HTR-8/SVneo (cell line): ENCODE results near the gene GLYATL3.

ENCODE experiments used
- DNase-seq: peaks from one replicate; pipeline ENCODE4 v3.0.0; 2011; ENCODE audit warnings: low spot score, mixed read lengths; ENCODE audit not compliant: insufficient read length
- FAIRE-seq: peaks from 2 replicates; lab custom pipeline; 2011; peaks lifted over from hg19 to GRCh38; lab: Jason Lieb, UNC

GLYATL3 gene

GRCh38 chr6:49513153-49513989 lies 13.6 kb downstream of the GLYATL3 start:
- DNase-seq = no peak
- FAIRE-seq = no peak

GRCh38 chr6:49514571-49515484 lies 15.1 kb downstream of the GLYATL3 start:
- FAIRE-seq = no peak
- no peak for DNase-seq

GRCh38 chr6:49515485-49516146 lies 15.9 kb downstream of the GLYATL3 start:
- FAIRE-seq = no peak

GRCh38 chr6:49516147-49516505 lies 16.4 kb downstream of the GLYATL3 start:
- FAIRE-seq (no peak), DNase-seq (no peak)

More at GRCh38 chr6:49515485-49516146, 15.9 kb downstream of the GLYATL3 start:
- peak; percentile 24 for DNase-seq

- DNase-seq (no peak), FAIRE-seq (no peak)
Measured at GRCh38 chr6:49517919-49518318, 18.2 kb downstream of the GLYATL3 start.

- DNase-seq (no peak), FAIRE-seq (no peak)
Measured at GRCh38 chr6:49519660-49520059, 19.9 kb downstream of the GLYATL3 start.

- FAIRE-seq (no peak), DNase-seq (no peak)
Measured at GRCh38 chr6:49522710-49523593, 23.2 kb downstream of the GLYATL3 start.

GRCh38 chr6:49523901-49524300 lies 24.2 kb downstream of the GLYATL3 start:
- DNase-seq (no peak), FAIRE-seq (no peak)

- FAIRE-seq (no peak), DNase-seq (no peak)
Measured at GRCh38 chr6:49524541-49524940, 24.8 kb downstream of the GLYATL3 start.

GRCh38 chr6:49526598-49526997 lies 26.9 kb downstream of the GLYATL3 start:
- FAIRE-seq (no peak), DNase-seq (no peak)

GRCh38 chr6:49527320-49527719 lies 27.6 kb downstream of the GLYATL3 start:
- DNase-seq (no peak), FAIRE-seq (no peak)

- FAIRE-seq (no peak), DNase-seq (no peak)
Measured at GRCh38 chr6:49528571-49528970, 28.8 kb downstream of the GLYATL3 start.

- DNase-seq = no peak
- no peak for FAIRE-seq
Measured at GRCh38 chr6:49530141-49530776, 30.5 kb downstream of the GLYATL3 start.

- peak; percentile 52 for FAIRE-seq
Measured at GRCh38 chr6:49531774-49532569, 32.2 kb downstream of the GLYATL3 start.

GRCh38 chr6:49535795-49536194 lies 36.1 kb downstream of the GLYATL3 start:
- FAIRE-seq (no peak), DNase-seq (no peak)

More at GRCh38 chr6:49531774-49532569, 32.2 kb downstream of the GLYATL3 start:
- DNase-seq = peak; percentile 67

GRCh38 chr6:49539102-49539501 lies 39.4 kb downstream of the GLYATL3 start:
- FAIRE-seq (peak; percentile 28), DNase-seq (no peak)

- DNase-seq = no peak
- no peak for FAIRE-seq
Measured at GRCh38 chr6:49540614-49541013, 40.9 kb downstream of the GLYATL3 start.

- peak; percentile 75 for DNase-seq
- FAIRE-seq = peak; percentile 13
Measured at GRCh38 chr6:49541210-49541724, 41.5 kb downstream of the GLYATL3 start.
